GM12873 (cell line): ENCODE measurements around the gene ZNF468.
"Not testable (repeated sequence)": the region's sequence is repeated elsewhere in the genome, so short reads cannot be mapped to it uniquely, and the experiment has no call there.

Source experiments
- CTCF ChIP-seq: IDR thresholded peaks from 2 replicates; pipeline ENCODE4 v1.5.1; 2012; ENCODE audit warnings: low read depth, mild to moderate bottlenecking, moderate library complexity, low read length, control low read depth; ENCODE audit not compliant: insufficient read depth; ENCODE audit errors: missing control alignments

Gene ZNF468

GRCh38 chr19:52889931-52890330 is 32.5 kb upstream of the ZNF468 start:
- no peak for TF ChIP-seq CTCF

GRCh38 chr19:52889076-52889475 is 31.7 kb upstream of the ZNF468 start:
- no peak for TF ChIP-seq CTCF

GRCh38 chr19:52880895-52881389 is 23.5 kb upstream of the ZNF468 start:
- no peak for TF ChIP-seq CTCF

GRCh38 chr19:52871466-52871865 is 14.0 kb upstream of the ZNF468 start:
- no peak for TF ChIP-seq CTCF

GRCh38 chr19:52825765-52826164 is 31.7 kb downstream of the ZNF468 start:
- no peak for TF ChIP-seq CTCF

GRCh38 chr19:52823676-52824075 is 33.7 kb downstream of the ZNF468 start:
- no peak for TF ChIP-seq CTCF

- TF ChIP-seq CTCF: not testable (repeated sequence)
Measured at GRCh38 chr19:52821204-52821960, 36.0 kb downstream of the ZNF468 start, which contains the start of gene ZNF28. ZNF28 (minus strand) TSS chr19:52821633; CDS start chr19:52817958, 3,675 bp downstream.
